CD4-positive, alpha-beta T cell treated with Interleukin-6 at 100 ng/mL for 8 hours (primary cell): ENCODE data around the gene NDFIP2.

Experiments used
- DNase-seq: peaks from one replicate; pipeline ENCODE4 v3.0.0-alpha.2; 2020; ENCODE audit warnings: mixed read lengths, low spot score

Gene NDFIP2

GRCh38 chr13:79459906-79460305 lies 21.0 kb upstream of the NDFIP2 start:
- DNase-seq: no peak

GRCh38 chr13:79462895-79463294 lies 18.1 kb upstream of the NDFIP2 start:
- no peak for DNase-seq

DNA sequence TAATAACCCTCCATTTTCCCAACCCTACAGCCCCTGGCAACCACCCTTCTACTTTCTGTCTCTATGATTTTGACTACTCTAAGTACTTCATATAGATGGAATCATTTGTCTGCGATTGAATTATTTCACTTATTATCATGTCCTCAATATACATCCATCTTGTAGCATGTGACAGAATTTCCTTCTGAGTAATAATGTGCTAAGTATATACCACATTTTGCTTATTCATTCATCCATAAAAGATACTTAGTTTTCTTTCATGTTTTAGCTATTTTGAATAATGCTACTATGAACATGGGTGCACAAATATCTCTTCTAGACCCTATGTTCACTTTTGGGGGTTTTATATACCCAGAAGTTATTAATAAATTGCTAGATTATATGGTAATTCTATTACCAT lies 17.4 kb upstream of the NDFIP2 start:
- DNase-seq: no peak

GRCh38 chr13:79466872-79467271 lies 14.1 kb upstream of the NDFIP2 start:
- no peak for DNase-seq

DNA sequence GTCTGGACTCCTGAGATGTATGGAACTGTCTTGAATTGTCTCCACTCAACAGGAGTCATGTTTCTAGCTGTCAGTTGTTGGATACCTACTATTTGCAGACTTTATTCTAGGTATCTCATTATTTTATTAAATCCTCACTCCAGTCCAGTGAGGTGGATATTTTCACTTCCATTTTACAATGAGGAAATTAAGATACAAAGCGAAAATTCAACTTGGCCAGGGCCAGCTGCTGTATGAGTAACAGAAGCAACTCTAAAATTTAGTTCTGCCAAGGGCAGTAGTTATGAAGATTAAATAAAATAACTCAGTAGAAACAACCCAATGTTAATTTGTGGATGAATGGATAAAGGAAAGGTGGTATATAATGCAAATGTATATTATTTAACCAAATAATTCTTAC lies 12.6 kb upstream of the NDFIP2 start:
- no peak for DNase-seq

GRCh38 chr13:79468819-79469218 lies 12.1 kb upstream of the NDFIP2 start:
- no peak for DNase-seq

DNA sequence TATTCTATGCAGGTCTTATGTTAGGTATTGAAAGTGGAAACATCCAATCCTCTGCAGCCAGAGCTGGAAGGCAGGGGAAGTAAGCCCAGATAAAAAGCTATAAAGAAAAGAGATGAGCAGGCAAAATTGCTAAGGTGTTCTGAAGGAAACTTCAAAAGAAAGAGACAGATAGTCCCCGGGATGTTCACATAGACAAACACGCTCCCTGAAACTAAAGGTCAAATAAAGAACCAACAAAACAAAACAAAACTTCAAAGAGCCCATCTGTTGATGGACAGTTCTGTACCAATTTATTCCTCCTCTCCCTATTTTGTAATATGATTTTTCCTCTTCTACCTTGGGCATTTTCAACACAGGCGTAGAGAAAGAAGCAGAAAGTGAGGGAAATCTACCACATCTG lies 11.3 kb upstream of the NDFIP2 start:
- no peak for DNase-seq

- DNase-seq: no peak
These were observed 10.3 kb upstream of the NDFIP2 start for GRCh38 chr13:79470666-79471065.

DNA sequence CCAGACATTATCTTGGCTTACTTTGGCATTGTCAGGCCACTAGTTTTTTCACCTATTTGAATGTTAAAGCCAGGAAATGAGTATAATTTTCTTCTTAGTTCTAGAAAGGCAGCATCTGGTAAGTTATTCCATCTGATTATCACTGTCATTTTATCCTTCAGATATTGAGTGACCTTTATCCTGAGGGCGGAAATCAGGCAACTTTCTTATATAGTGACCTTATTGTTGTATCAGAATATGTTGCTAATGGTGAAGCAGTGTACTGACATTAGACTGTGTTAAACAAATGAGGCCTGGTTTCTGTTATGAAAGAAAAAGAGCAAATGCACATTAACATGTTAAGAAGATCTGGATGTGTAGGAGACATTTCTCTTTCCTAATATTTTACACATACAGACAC lies 5.4 kb upstream of the NDFIP2 start:
- no peak for DNase-seq

DNA sequence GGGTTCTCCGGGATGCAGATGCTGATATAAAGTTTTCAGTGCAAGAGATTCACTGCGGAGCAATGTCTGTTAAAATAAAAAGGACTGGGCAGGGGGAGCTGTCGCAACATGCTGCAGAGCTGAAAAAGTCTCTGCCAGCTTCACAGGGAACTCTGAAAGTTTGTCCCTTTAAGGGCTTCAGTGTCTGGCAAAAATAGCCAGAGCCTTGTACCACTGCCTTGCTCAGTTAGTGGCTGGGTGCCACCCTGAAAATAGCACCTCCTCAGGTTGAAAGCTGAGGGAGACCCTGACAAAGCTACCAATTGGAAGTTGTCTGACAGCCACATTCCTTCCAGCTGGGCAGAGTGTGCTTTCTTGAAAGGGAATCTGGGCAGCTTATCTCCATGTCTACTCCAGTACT lies 3.0 kb upstream of the NDFIP2 start:
- DNase-seq: no peak

- DNase-seq: no peak
These were observed 1.1 kb upstream of the NDFIP2 start for GRCh38 chr13:79479882-79480281.

DNA sequence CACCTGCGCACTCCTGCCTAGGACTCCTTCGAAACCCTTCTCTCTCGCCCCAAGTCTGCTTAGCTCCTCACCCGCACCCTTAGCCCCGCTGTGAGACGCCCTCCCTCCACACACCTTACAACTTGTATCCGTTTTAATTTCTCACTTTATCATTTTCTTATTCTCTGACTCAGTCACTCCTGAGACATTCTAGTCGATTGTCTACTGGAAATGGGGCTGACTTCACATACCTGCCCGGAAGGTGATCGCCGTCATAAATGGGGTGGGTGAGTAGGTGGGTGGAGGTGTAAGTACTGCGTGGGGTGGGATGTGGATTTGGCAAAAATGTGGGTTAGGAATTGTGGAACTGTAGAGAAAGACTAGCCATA lies 714 bp downstream of the NDFIP2 start:
- DNase-seq: peak; percentile 17

- no peak for DNase-seq
These were observed 1.5 kb downstream of the NDFIP2 start for GRCh38 chr13:79482281-79482970.

GRCh38 chr13:79483086-79483706 lies 2.2 kb downstream of the NDFIP2 start:
- DNase-seq: no peak

DNA sequence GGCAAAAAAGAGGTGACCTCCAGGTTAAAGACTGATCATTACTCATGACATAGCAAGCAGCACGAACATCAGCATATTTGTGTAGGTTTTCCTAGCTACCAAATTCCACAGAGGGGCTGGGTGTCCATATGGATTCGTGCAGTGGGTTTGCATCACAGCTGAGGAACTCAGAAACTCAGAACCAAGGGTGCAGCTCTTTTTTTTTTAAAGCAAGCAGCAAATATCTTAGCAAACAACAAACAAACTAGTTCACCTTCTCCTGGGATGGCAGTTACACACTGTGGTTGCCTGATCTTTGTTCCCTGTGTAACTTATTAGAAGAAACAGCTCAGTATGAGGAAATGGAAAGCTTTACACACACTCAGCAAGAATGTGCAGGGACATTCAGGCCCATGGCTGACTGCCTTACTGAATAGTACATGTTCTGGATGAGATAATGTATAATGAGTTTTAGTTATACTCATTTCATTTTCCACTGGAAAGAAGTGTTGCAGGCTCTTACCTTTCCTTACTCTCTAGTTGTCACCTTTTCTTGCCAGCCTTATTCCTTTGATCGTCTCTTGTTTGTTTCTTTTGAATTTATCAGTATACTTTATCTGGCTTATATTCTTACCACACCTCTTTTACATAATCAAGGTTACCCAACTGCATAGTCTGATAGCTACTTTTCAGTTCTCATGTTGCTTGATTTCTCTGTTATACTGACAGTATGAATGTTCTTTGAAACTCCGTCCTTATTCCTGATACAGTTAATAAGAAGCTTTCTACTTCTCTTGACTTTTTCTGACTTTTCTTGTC lies 4.3 kb downstream of the NDFIP2 start:
- DNase-seq: no peak

DNA sequence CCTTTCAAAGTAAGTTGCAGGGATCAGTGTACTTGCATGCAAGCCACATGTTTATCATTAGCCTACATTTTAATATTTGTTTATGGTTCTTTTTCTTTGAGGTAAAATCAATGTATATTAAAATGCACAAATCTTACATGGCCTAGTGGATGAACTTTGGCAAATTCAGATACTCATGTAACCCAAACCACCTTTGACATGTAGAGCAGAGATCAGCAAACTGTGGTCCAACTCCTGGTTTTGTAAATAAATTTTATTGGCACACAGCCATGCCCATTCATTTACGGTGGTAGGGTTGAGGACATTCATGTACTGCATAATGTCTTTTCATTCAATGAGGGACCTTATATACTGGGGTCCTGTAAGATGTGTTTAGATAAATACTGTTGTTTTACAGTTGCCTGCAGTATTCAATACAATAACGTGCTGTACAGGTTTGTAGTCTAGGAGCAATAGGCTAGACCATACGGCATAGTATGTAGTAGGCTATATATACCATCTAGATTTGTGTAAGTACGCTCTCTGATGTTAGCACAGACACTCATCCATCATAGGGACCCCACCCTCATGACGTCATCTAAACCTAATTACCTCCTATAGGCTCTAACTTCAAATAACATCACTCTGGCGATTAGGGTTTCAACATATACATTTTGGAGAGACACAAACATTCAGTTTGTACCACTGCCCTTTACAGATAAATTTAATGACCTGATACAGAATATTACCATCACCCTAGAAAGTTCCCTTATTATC lies 5.7 kb downstream of the NDFIP2 start:
- DNase-seq: no peak

- DNase-seq: no peak
These were observed 9.4 kb downstream of the NDFIP2 start for GRCh38 chr13:79490326-79490725.

DNA sequence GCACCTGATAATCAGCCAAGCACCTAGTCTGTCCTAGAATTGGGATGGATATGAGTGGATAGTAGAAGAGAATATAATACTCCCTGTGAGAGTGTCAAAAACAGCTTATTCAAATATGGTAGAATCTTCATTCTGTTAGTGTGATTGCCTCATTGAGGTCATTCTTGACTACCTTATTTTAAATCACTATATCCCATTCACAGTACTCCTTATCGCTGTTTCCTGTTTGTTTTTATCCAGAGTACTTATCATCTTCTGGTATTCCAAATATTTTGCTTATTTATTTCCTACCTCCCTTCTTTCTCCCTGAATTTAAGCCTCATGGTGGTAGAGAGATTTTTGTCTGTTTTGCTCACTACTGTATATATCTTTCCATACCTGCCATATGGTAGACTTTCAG lies 9.9 kb downstream of the NDFIP2 start:
- no peak for DNase-seq

GRCh38 chr13:79491715-79492114 lies 10.8 kb downstream of the NDFIP2 start:
- no peak for DNase-seq

DNA sequence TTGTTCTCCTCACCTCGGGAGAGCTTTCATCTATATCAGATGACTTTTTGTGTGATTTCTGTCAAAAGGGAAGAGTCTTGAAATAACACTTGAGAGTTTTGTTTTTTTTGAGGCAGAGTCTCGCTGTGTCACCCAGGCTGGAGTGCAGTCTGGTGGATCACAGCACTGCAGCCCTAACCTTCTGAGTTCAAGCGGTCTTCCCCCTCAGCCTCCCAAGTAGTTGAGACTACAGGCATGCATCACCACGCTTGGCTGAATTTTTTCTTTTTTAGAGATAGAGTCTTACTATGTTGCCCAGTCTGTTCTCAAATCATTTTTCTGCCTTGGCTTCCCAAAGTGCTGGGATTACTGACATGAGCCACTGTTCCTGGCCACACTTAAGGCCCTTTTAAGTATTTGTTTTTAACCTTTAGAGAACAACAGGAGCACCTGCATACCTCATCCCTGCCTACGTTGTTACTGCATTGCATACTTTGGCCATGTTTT lies 11.4 kb downstream of the NDFIP2 start:
- DNase-seq: no peak

- DNase-seq: no peak
These were observed 12.1 kb downstream of the NDFIP2 start for GRCh38 chr13:79492918-79493594.

DNA sequence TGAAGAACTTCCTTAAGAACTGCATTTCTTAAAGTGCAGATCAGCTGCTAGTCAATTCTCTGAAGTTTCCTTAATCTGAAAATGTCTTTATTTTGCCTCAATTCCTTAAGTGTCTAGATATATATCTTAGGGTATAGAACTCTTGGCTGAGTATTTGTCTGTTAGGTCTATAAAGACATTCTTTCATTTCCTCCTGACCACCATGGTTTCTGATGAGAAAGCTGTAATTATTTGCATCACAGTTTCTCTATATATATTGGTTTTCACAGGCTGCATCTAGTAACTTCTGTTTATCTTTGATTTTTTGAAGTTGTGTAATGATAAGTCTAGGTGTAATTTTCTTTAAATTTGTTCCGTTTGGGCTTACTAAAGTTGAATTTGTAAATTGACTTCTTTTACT lies 15.2 kb downstream of the NDFIP2 start:
- DNase-seq: no peak
